ENCODE measurements around the gene C3.
A peak's percentile ranks its signal among the peaks of the same experiment; 100 is the strongest.

GRCh38 chr19:6733338-6734095, 13.1 kb upstream of the C3 start:
- TF ChIP-seq CTCF (IDR thresholded peaks at IDR 0.05; ENCODE audit: poor library complexity) (peak; percentile 3), EZH2 (IDR thresholded peaks at IDR 0.05; ENCODE audit: borderline replicate concordance) (no peak), EZH2phosphoT487 (IDR thresholded peaks at IDR 0.05; ENCODE audit: low read depth, severe bottlenecking, unreplicated experiment) (no peak)

Data from hepatocyte (in vitro differentiated cells).